SK-N-SH (cell line): ENCODE measurements around the gene ACP4. TPM values are rescaled to one million over a fixed set of nuclear protein-coding genes. Genes with fewer than 3 reads are reported as not detected.

Experiments used
- CTCF ChIA-PET: fragments of 300-600, 350-600 bp; formaldehyde crosslinking; extraction: SDS; loops from one replicate; lab custom pipeline; 2021; lab: Yijun Ruan, JAX
- POLR2A ChIA-PET: fragments of 350-600 bp; sonication (Branson Sonifier 250); formaldehyde crosslinking; extraction: SDS; loops from one replicate; lab custom pipeline; 2020; ENCODE audit warnings: antibody characterized with exemption, inconsistent platforms; lab: Yijun Ruan, JAX
- DNase-seq: peaks from one replicate; pipeline ENCODE4 v3.0.0; 2012
- H2AFZ ChIP-seq: fragments of 200-600 bp; sonication (generic); 2 replicates; pipeline ENCODE4 v1.8.1; 2016; ENCODE audit warnings: antibody characterized with exemption, mild to moderate bottlenecking, low read depth
- H3F3A ChIP-seq: fragments of 200-600 bp; sonication (generic); replicated peaks from 2 replicates; pipeline ENCODE3; 2016; ENCODE audit warnings: antibody characterized with exemption, mild to moderate bottlenecking; ENCODE audit not compliant: insufficient read depth
- H3K27ac ChIP-seq, 2 experiments: fragments of 200-500 bp in 1 of 2; fragments of 200-600 bp in 1 of 2; sonication (Bioruptor generic) in 1 of 2; sonication (generic), shearing (Covaris generic) in 1 of 2; 2 replicates each; pipeline versions ENCODE4 v1.5.1 to v1.6.1; 2014 to 2016; ENCODE audit warnings: low read depth in 2 of 2, inconsistent platforms in 1 of 2, low read length in 1 of 2, mild to moderate bottlenecking in 1 of 2, mixed read lengths in 1 of 2
- H3K27me3 ChIP-seq: fragments of 200-600 bp; sonication (generic), shearing (Covaris generic); 2 replicates; pipeline ENCODE4 v1.6.1; 2016; ENCODE audit warnings: mixed run types; ENCODE audit not compliant: insufficient read depth
- H3K36me3 ChIP-seq, 2 experiments: fragments of 200-500 bp in 1 of 2; fragments of 200-600 bp in 1 of 2; sonication (Bioruptor generic) in 1 of 2; sonication (generic) in 1 of 2; replicated peaks in 1 of 2; 2 replicates each; pipeline versions ENCODE3 to v1.5.1; 2014 to 2016; ENCODE audit warnings: low read length in 1 of 2, mild to moderate bottlenecking in 1 of 2; ENCODE audit not compliant: insufficient read depth in 2 of 2, control insufficient read depth in 1 of 2
- H3K4me1 ChIP-seq, 2 experiments: fragments of 200-500 bp in 1 of 2; fragments of 200-600 bp in 1 of 2; sonication (Bioruptor generic) in 1 of 2; sonication (generic), shearing (Covaris generic) in 1 of 2; 2 replicates each; pipeline versions ENCODE4 v1.5.1 to v1.6.1; 2014 to 2016; ENCODE audit warnings: low read depth in 1 of 2, low read length in 1 of 2, mixed run types in 1 of 2; ENCODE audit not compliant: insufficient read depth in 2 of 2, control insufficient read depth in 1 of 2
- H3K4me2 ChIP-seq: fragments of 200-600 bp; sonication (generic), shearing (Covaris generic); 2 replicates; pipeline ENCODE4 v1.6.1; 2017; ENCODE audit warnings: mixed run types
- H3K4me3 ChIP-seq, 2 experiments: fragments of 200-500 bp in 1 of 2; fragments of 200-600 bp in 1 of 2; sonication (Bioruptor generic) in 1 of 2; sonication (generic), shearing (Covaris generic) in 1 of 2; 2 replicates each; pipeline versions ENCODE4 v1.5.1 to v1.8.1; 2014 to 2016; ENCODE audit warnings: low read depth in 2 of 2, inconsistent platforms in 1 of 2, low read length in 1 of 2, mild to moderate bottlenecking in 1 of 2, mixed read lengths in 1 of 2, moderate library complexity in 1 of 2
- H3K79me2 ChIP-seq: fragments of 200-600 bp; sonication (generic); 2 replicates; pipeline ENCODE4 v1.8.1; 2017; ENCODE audit warnings: mild to moderate bottlenecking; ENCODE audit not compliant: insufficient read depth
- H3K9ac ChIP-seq: fragments of 200-600 bp; sonication (generic); 2 replicates; pipeline ENCODE4 v1.6.1; 2017; ENCODE audit warnings: mixed run types
- H3K9me2 ChIP-seq: fragments of 200-600 bp; sonication (generic); 2 replicates; pipeline ENCODE4 v1.6.1; 2017; ENCODE audit warnings: mixed run types
- H3K9me3 ChIP-seq: fragments of 200-600 bp; sonication (generic); 2 replicates; pipeline ENCODE4 v1.6.1; 2017; ENCODE audit warnings: mixed run types, mild to moderate bottlenecking, moderate library complexity
- H4K20me1 ChIP-seq: fragments of 200-600 bp; sonication (generic); 2 replicates; pipeline ENCODE4 v1.6.1; 2017; ENCODE audit warnings: mild to moderate bottlenecking, mixed run types; ENCODE audit not compliant: insufficient read depth
- CTCF ChIP-seq: fragments of 200-600 bp; sonication (generic); IDR thresholded peaks from 2 replicates; pipeline ENCODE4 v1.6.1; 2017; ENCODE audit warnings: antibody characterized with exemption, mild to moderate bottlenecking, moderate library complexity
- EP300 ChIP-seq, 2 experiments: IDR thresholded peaks; 2 replicates each; pipeline versions ENCODE4 v1.4.0 to v1.6.1; 2012; ENCODE audit warnings: borderline replicate concordance in 1 of 2, low read depth in 1 of 2, low read length in 1 of 2
- FOXJ3 ChIP-seq: sonication (generic); formaldehyde crosslinking; IDR thresholded peaks from 2 replicates; pipeline ENCODE4 v1.5.1; 2020; ENCODE audit warnings: mild to moderate bottlenecking, missing genetic modification reagents
- GATA2 ChIP-seq: sonication (generic); formaldehyde crosslinking; IDR thresholded peaks from 2 replicates; pipeline ENCODE4 v1.5.0; 2020; ENCODE audit warnings: mild to moderate bottlenecking, missing genetic modification reagents
- PBX3 ChIP-seq: IDR thresholded peaks from 2 replicates; pipeline ENCODE4; 2012
- POLR2AphosphoS5 ChIP-seq: IDR thresholded peaks from 2 replicates; pipeline ENCODE4 v1.6.1; 2012; ENCODE audit warnings: low read depth, low read length
- RAD21 ChIP-seq: IDR thresholded peaks from 2 replicates; pipeline ENCODE4 v1.6.1; 2012; ENCODE audit warnings: mild to moderate bottlenecking, low read length
- WGBS: methylation state at CpG from one replicate; pipeline ENCODE4 v1.1.6; 2017; ENCODE audit warnings: low lambda C conversion rate; 5-methylcytosine and 5-hydroxymethylcytosine counted together
- polyA plus RNA-seq, 3 experiments: library from polyadenylated mRNA; depleted of rRNA; stranded (reverse); fragments of >200 nt; gene quantifications; 2 replicates each; pipeline ENCODE4 v1.2.3, GENCODE V29; 2012
- TF ChIP-seq, protein P1 (sequence below): IDR thresholded peaks from 2 replicates; pipeline ENCODE4 v1.4.0; 2012; ENCODE audit warnings: low read depth, borderline replicate concordance

ACP4 gene
- polyA plus RNA-seq, 1 of the 3 experiments (the other 2 are of a cell fraction): not detected

GRCh38 chr19:50823389-50824042 lies 33.3 kb downstream of the ACP4 start, which contains the start of gene KLK1:
KLK1 (minus strand) TSS chr19:50823787; CDS start chr19:50823748, 39 bp downstream.
- POLR2A ChIA-PET: no interaction called here

More at GRCh38 chr19:50823389-50824042, 33.3 kb downstream of the ACP4 start, which contains the start of gene KLK1:
- H3K36me3 ChIP-seq: no peaks in the 10 kb centered on the region
- no peak within 1 kb of the TSS for H3K4me3 ChIP-seq
- no peak within 1 kb of the TSS for H3K27ac ChIP-seq
- peaks cover 47% of the 10 kb centered on the region for H3K27me3 ChIP-seq
- H3K9ac ChIP-seq: no peak within 1 kb of the TSS
- no peaks in the 10 kb centered on the region for H3K9me2 ChIP-seq
- 36% methylated on average over 10 of the region's 14 CpGs for WGBS
- DNase-seq: no peak
- no peak within 1 kb of the TSS for H2AFZ ChIP-seq
- H3K9me3 ChIP-seq: no peaks in the 10 kb centered on the region
- H4K20me1 ChIP-seq: no peaks in the 10 kb centered on the region
- H3K79me2 ChIP-seq: no peaks in the 10 kb centered on the region
- no peak for TF ChIP-seq GATA2
- no peak for TF ChIP-seq FOXJ3 (CRISPR knock-in tag)
- TF ChIP-seq, protein P1, sequence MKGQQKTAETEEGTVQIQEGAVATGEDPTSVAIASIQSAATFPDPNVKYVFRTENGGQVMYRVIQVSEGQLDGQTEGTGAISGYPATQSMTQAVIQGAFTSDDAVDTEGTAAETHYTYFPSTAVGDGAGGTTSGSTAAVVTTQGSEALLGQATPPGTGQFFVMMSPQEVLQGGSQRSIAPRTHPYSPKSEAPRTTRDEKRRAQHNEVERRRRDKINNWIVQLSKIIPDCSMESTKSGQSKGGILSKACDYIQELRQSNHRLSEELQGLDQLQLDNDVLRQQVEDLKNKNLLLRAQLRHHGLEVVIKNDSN: no peak
- no peak for TF ChIP-seq RAD21
- TF ChIP-seq PBX3: no peak
- TF ChIP-seq CTCF: no peak
- TF ChIP-seq POLR2AphosphoS5: no peak
- TF ChIP-seq EP300 (IDR thresholded peaks at IDR 0.05; ENCODE audit: borderline replicate concordance in 1 of 2, low read depth in 1 of 2, low read length in 1 of 2): no peak
- peaks cover 0 to under 1% of the 10 kb centered on the region in 2 experiments; a peak in 1 of 4 replicates for H3K4me1 ChIP-seq
- no peak within 1 kb of the TSS for H3K4me2 ChIP-seq
- CTCF ChIA-PET: interaction anchor here (1.3 kb wide), 1 partner anchor 40 kb away, joined by 3 read pairs; no protein-coding TSS in a partner anchor
- H3F3A ChIP-seq: no peaks in the 10 kb centered on the region
